Measurements from ENCODE around the gene GAL3ST1. TPM values are rescaled to one million over a fixed set of nuclear protein-coding genes. Genes with fewer than 3 reads are reported as not detected.
A peak's percentile ranks its signal among the peaks of the same experiment; 100 is the strongest.

Gene GAL3ST1
- total and polyA plus RNA-seq, 2 of the 8 experiments (the other 6 are each of a cell fraction or from before 2014, with no cell fraction given): 11.0 to 32.5 TPM

GRCh38 chr22:30537083-30537731 is 37.3 kb downstream of the GAL3ST1 start:
- Histone ChIP-seq H3K14ac (ENCODE audit: insufficient read length) (no peak overlapping the region), H3K18ac (ENCODE audit: extremely low read depth, low read length) (no peak overlapping the region), H2AFZ (ENCODE audit: low read length) (no peak overlapping the region), H2BK20ac (ENCODE audit: low read length) (no peak overlapping the region), H3K23me2 (ENCODE audit: low read depth, low read length) (peaks cover 3% of the 10 kb centered on the region), H2AK5ac (ENCODE audit: low read depth, low read length) (no peak overlapping the region), H3K36me3 (ENCODE audit: control insufficient read depth in 2 of 4, insufficient read depth in 4 of 4, low read length in 3 of 4) (no peaks in the 10 kb centered on the region), H3K4me1 (replicated peaks in 1 of 4; ENCODE audit: control insufficient read depth in 3 of 4, insufficient read depth in 4 of 4, low read length in 3 of 4) (peaks cover 0 to 4% (median 0%) of the 10 kb centered on the region in 4 experiments; a peak in 4 of 7 replicates), H4K20me1 (replicated peaks in 1 of 2; ENCODE audit: control insufficient read depth in 1 of 2, insufficient read depth in 2 of 2, low read length in 2 of 2) (peaks cover 0 to 1% of the 10 kb centered on the region in 2 experiments), H3K9ac (replicated peaks in 1 of 4; ENCODE audit: extremely low read depth in 1 of 4, low read depth in 3 of 4, low read length in 3 of 4) (no peak overlapping the region), H2BK120ac (replicated peaks; ENCODE audit: low read depth, low read length) (peak overlapping the region; percentile 78), H4K91ac (replicated peaks; ENCODE audit: insufficient read length, low read length) (no peak overlapping the region), H3K79me1 (ENCODE audit: low read depth, low read length) (no peaks in the 10 kb centered on the region), H2BK5ac (ENCODE audit: low read depth, low read length) (no peak overlapping the region; the same call in 1 of the 2 replicates), H3K4me3 (ENCODE audit: extremely low read depth in 1 of 4, insufficient read depth in 2 of 4, low read depth in 3 of 4, low read length in 4 of 4) (no peak overlapping the region), H3K79me2 (ENCODE audit: control insufficient read depth in 1 of 2, insufficient read depth in 2 of 2, low read length in 2 of 2) (no peaks in the 10 kb centered on the region), H2BK15ac (ENCODE audit: low read length) (no peak overlapping the region), H3K56ac (replicated peaks; ENCODE audit: insufficient read length, low read depth, low read length) (no peak overlapping the region), H3K27me3 (replicated peaks in 1 of 4; ENCODE audit: control insufficient read depth in 3 of 4, extremely low read depth in 1 of 4, insufficient read depth in 3 of 4, low read length in 3 of 4) (no peaks in the 10 kb centered on the region), H3K27ac (ENCODE audit: low read depth, low read length) (no peak overlapping the region), H4K5ac (ENCODE audit: insufficient read length, low read depth, low read length) (no peak overlapping the region), H3K9me3 (ENCODE audit: insufficient read depth in 2 of 2, low read depth in 1 of 2, low read length in 1 of 2) (no peaks in the 10 kb centered on the region), H3K4me2 (ENCODE audit: insufficient read depth in 1 of 2, low read depth in 2 of 2, low read length in 2 of 2) (no peak overlapping the region), H3K23ac (ENCODE audit: insufficient read length) (no peak overlapping the region), H3K4ac (replicated peaks; ENCODE audit: insufficient read length, low read depth, low read length) (no peak overlapping the region), H2BK12ac (ENCODE audit: low read depth, low read length) (no peak overlapping the region), H4K8ac (ENCODE audit: extremely low read depth, insufficient read depth, low read length) (no peak overlapping the region)
- no peak for FAIRE-seq
- 74% methylated on average over 9 of the region's 9 CpGs; no CpG with 5 or more reads in 1 of the 2 experiments for WGBS, 2 experiments (ENCODE audit: extremely low coverage in 1 of 2, insufficient coverage in 1 of 2, insufficient read length in 1 of 2, insufficient replicate concordance in 2 of 2, low coverage in 1 of 2, low lambda C conversion rate in 2 of 2, missing lambda C conversion rate in 1 of 2)
- ChIA-PET POLR2A (ENCODE audit: partially characterized antibody) (interaction anchor here (0.7 kb wide), 1 partner anchor 31 kb away, joined by 3 read pairs; no protein-coding TSS in a partner anchor), CTCF (ENCODE audit: partially characterized antibody) (interaction anchor here (0.7 to 1.4 kb wide), 5 partner anchors 9 to 110 kb away, joined by 3 read pairs; no protein-coding TSS in a partner anchor)
- DNase-seq (ENCODE audit: low read depth in 1 of 2, low spot score in 2 of 2): no peak
- TF ChIP-seq ATF3 (IDR thresholded peaks at IDR 0.05; ENCODE audit: insufficient read depth, low read depth, low read length) (no peak), GABPA (IDR thresholded peaks at IDR 0.05; ENCODE audit: borderline replicate concordance, insufficient read depth, low read length) (no peak), KDM5A (IDR thresholded peaks at IDR 0.05; ENCODE audit: low read length) (no peak), BCL11A (IDR thresholded peaks at IDR 0.05; ENCODE audit: low read depth in 2 of 2, low read length in 2 of 2) (no peak), SIX5 (IDR thresholded peaks at IDR 0.05; ENCODE audit: low read depth, low read length) (no peak), SIRT6 (IDR thresholded peaks at IDR 0.05; ENCODE audit: low read length) (no peak), TAF7 (optimal IDR thresholded peaks at IDR 0.05; ENCODE audit: borderline replicate concordance, low read depth, low read length) (no peak), TEAD4 (IDR thresholded peaks at IDR 0.05; ENCODE audit: low read depth, low read length) (no peak), SP2 (IDR thresholded peaks at IDR 0.05; ENCODE audit: low read length) (no peak), POLR2A (IDR thresholded peaks at IDR 0.05; ENCODE audit: control extremely low read depth in 1 of 2, low read depth in 2 of 2, low read length in 2 of 2) (no peak), USF2 (IDR thresholded peaks at IDR 0.05; ENCODE audit: low read length) (no peak), ASH2L (IDR thresholded peaks at IDR 0.05; ENCODE audit: low read length) (no peak)

All from H1 (cell line).